GM12878 (cell line): Measurements from ENCODE around the gene LSAMP. TPM values are rescaled to one million over a fixed set of nuclear protein-coding genes. Genes with fewer than 3 reads are reported as not detected.

Source experiments
- ATAC-seq: fragments of 200-7000 bp; cut with Tn5 transposase; 3 replicates; pipeline ENCODE4 v1.9.1; 2020; ENCODE audit warnings: mild to moderate bottlenecking, moderate library complexity
- BruUV-seq: library from RNA; stranded (reverse); fragments of 400-500 nt; replicated peaks from 2 replicates; lab custom pipeline; 2021; lab: Mats Ljungman, UMichigan
- CTCF ChIA-PET: fragments of 300-600 bp; sonication (Branson Sonifier 250); formaldehyde crosslinking; extraction: SDS; loops from one replicate; lab custom pipeline; 2021; ENCODE audit warnings: inconsistent platforms; lab: Yijun Ruan, JAX
- POLR2A ChIA-PET: fragments of 350-600 bp; formaldehyde crosslinking; extraction: SDS; loops from one replicate; lab custom pipeline; 2021; ENCODE audit warnings: inconsistent platforms; lab: Charles Lee
- RAD21 ChIA-PET: fragments of 300-600 bp; sonication (Branson Sonifier 250); formaldehyde crosslinking; loops from one replicate; lab custom pipeline; 2023; ENCODE audit warnings: antibody characterized with exemption; ENCODE audit not compliant: unreplicated experiment; lab: Charles Lee
- SMC1A ChIA-PET: fragments of 300-600 bp; sonication (Branson Sonifier 250); formaldehyde crosslinking; loops from one replicate; lab custom pipeline; 2023; ENCODE audit not compliant: unreplicated experiment, uncharacterized antibody; lab: Charles Lee
- DNase-seq: peaks from one replicate; pipeline ENCODE4 v3.0.0-alpha.2; 2011; ENCODE audit warnings: low read depth, low spot score
- FAIRE-seq: peaks from 3 replicates; lab custom pipeline; 2011; peaks lifted over from hg19 to GRCh38; lab: Jason Lieb, UNC
- H2AFZ ChIP-seq: 2 replicates; pipeline ENCODE4 v1.6.0; 2011; ENCODE audit warnings: low read depth, low read length, control low read depth; ENCODE audit not compliant: control insufficient read depth
- H3K27ac ChIP-seq: 2 replicates; pipeline ENCODE4 v1.5.1; 2011; ENCODE audit warnings: control low read depth; ENCODE audit not compliant: control insufficient read depth, insufficient read depth
- H3K27me3 ChIP-seq, 2 experiments: replicated peaks in 1 of 2; 2 replicates each; pipeline versions ENCODE4 v1.6.0 to v1.6.1; 2011; ENCODE audit warnings: low read length in 1 of 2; ENCODE audit not compliant: control insufficient read depth in 2 of 2, insufficient read depth in 2 of 2
- H3K36me3 ChIP-seq, 2 experiments: 2 replicates each; pipeline ENCODE4 v1.5.1; 2011; ENCODE audit warnings: low read length in 1 of 2; ENCODE audit not compliant: control insufficient read depth in 2 of 2, insufficient read depth in 2 of 2
- H3K4me1 ChIP-seq: 2 replicates; pipeline ENCODE4 v1.6.1; 2011; ENCODE audit warnings: mild to moderate bottlenecking, low read length, moderate library complexity, mixed read lengths; ENCODE audit not compliant: control insufficient read depth, insufficient read depth
- H3K4me2 ChIP-seq: 2 replicates; pipeline ENCODE4 v1.6.0; 2011; ENCODE audit warnings: control low read depth; ENCODE audit not compliant: control insufficient read depth, insufficient read depth
- H3K4me3 ChIP-seq: fragments of 200-600 bp; sonication (generic); 2 replicates; pipeline ENCODE4 v1.5.1; 2016
- H3K79me2 ChIP-seq: 2 replicates; pipeline ENCODE4 v1.6.0; 2011; ENCODE audit warnings: low read length; ENCODE audit not compliant: control insufficient read depth, insufficient read depth
- H3K9ac ChIP-seq: 2 replicates; pipeline ENCODE4 v1.8.0; 2011; ENCODE audit warnings: low read length, control low read depth, mixed read lengths; ENCODE audit not compliant: control insufficient read depth, insufficient read depth
- H3K9me3 ChIP-seq: replicated peaks from 3 replicates; pipeline ENCODE4 v1.5.1; 2011; ENCODE audit warnings: mild to moderate bottlenecking, low read length; ENCODE audit not compliant: control insufficient read depth, insufficient read depth
- H4K20me1 ChIP-seq: 2 replicates; pipeline ENCODE4 v1.6.0; 2011; ENCODE audit not compliant: control insufficient read depth, insufficient read depth
- CBX5 ChIP-seq: sonication (generic); IDR thresholded peaks from 2 replicates; pipeline ENCODE4 v1.6.1; 2016; ENCODE audit warnings: low read depth, moderate library complexity, mild to moderate bottlenecking, inconsistent platforms
- ETV6 ChIP-seq, 2 experiments: fragments of 450-650 bp in 1 of 2; IDR thresholded peaks in 1 of 2; conservative IDR thresholded peaks in 1 of 2; 2 replicates each; pipeline ENCODE4 v1.6.1; 2014; ENCODE audit warnings: antibody characterized with exemption in 1 of 2, borderline replicate concordance in 1 of 2, low read depth in 1 of 2, mild to moderate bottlenecking in 1 of 2, moderate library complexity in 1 of 2
- IRF4 ChIP-seq: IDR thresholded peaks from 2 replicates; pipeline ENCODE4 v1.6.1; 2011; ENCODE audit warnings: low read depth, low read length
- LARP7 ChIP-seq: fragments of 450-650 bp; IDR thresholded peaks from 2 replicates; pipeline ENCODE4 v1.6.1; 2017; ENCODE audit warnings: mild to moderate bottlenecking
- MTA2 ChIP-seq: fragments of 450-650 bp; IDR thresholded peaks from 2 replicates; pipeline ENCODE4 v1.6.1; 2016; ENCODE audit warnings: low read depth, mild to moderate bottlenecking, moderate library complexity
- RELA ChIP-seq: fragments of 450-650 bp; IDR thresholded peaks from 2 replicates; pipeline ENCODE4 v1.8.0; 2014; ENCODE audit warnings: borderline replicate concordance; ENCODE audit not compliant: partially characterized antibody
- RUNX3 ChIP-seq: IDR thresholded peaks from 2 replicates; pipeline ENCODE4 v1.6.1; 2012; ENCODE audit warnings: low read length, inconsistent platforms
- SIN3A ChIP-seq: IDR thresholded peaks from 2 replicates; pipeline ENCODE4 v1.6.1; 2012; ENCODE audit warnings: low read depth, low read length, improper control_type of control experiment
- ZNF207 ChIP-seq: fragments of 450-650 bp; IDR thresholded peaks from 2 replicates; pipeline ENCODE4 v1.6.1; 2014; ENCODE audit warnings: antibody characterized with exemption, mild to moderate bottlenecking, borderline replicate concordance
- in situ Hi-C: fragments of 300-500 bp; cut with MboI; formaldehyde crosslinking; loops from 9 replicates; pipeline ENCODE4 v1.14.3; 2018; ENCODE audit warnings: mixed read lengths
- intact Hi-C: fragments of 100-400 bp; cut with micrococcal nuclease; formaldehyde crosslinking; loops from one replicate; pipeline ENCODE4 v1.14.2; 2022; ENCODE audit not compliant: unreplicated experiment
- polyA plus RNA-seq, 11 experiments: library from polyadenylated mRNA; depleted of rRNA in 4 of 11; unstranded in 6 of 11; stranded (reverse) in 5 of 11; fragments of >200 nt; fragmentation: Nextera tagmentation in 4 of 11; fragmentation: Illumina TruSeq in 1 of 11; extraction: Ambion mirVana in 4 of 11; extraction: Trizol in 1 of 11; gene quantifications; 1 replicate in 1 of 11; 2 replicates in 10 of 11; pipeline versions ENCODE4 v1.2.1 to v1.2.3, GENCODE V29; 2011 to 2016; ENCODE audit warnings: inconsistent platforms in 2 of 11, missing spikeins in 2 of 11, low read depth in 1 of 11
- total RNA-seq, 4 experiments: library from RNA; depleted of rRNA in 3 of 4; stranded (reverse); fragments of >200 nt in 3 of 4; fragmentation: Illumina TruSeq in 1 of 4; extraction: Trizol in 1 of 4; gene quantifications; 2 replicates each; pipeline versions ENCODE4 v1.2.1 to v1.2.3, GENCODE V29; 2013 to 2021
- TF ChIP-seq, protein P1 (sequence below): fragments of 450-650 bp; formaldehyde crosslinking; IDR thresholded peaks from 2 replicates; pipeline ENCODE4 v1.4.0; 2020; ENCODE audit warnings: mild to moderate bottlenecking, moderate library complexity
- TF ChIP-seq, protein P2 (sequence below): IDR thresholded peaks from 2 replicates; pipeline ENCODE4 v1.6.1; 2012; ENCODE audit warnings: mild to moderate bottlenecking, low read depth, low read length

Gene LSAMP
- total and polyA plus RNA-seq, 10 of the 15 experiments (the other 5 are each of a cell fraction or from before 2014, with no cell fraction given) = 2.0 to 12.7 (median 6.5) TPM

DNA sequence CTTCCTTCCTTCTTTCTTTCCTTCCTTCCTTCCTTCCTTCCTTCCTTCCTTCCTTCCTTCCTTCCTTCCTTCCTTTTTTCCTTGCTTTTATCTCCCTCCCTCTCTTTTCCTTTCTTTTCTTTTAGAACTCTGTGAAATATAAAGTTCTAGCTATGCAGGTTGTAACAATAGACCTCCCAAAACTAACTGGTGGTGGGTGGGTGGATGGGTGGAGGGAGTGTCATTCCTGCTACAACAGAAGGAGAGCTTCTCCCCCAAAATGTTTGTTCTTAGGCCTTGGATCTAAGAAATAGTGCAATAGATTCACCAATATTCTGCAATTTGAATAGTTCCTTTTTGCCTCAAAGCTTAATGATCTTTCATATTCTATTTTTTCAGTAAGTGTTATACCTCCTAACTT is 606.0 kb downstream of the LSAMP start:
- Histone ChIP-seq H3K4me2 (no peak overlapping the region), H2AFZ (no peak overlapping the region), H3K9me3 (no peaks in the 10 kb centered on the region), H3K27me3 (no peaks in the 10 kb centered on the region), H3K27ac (no peak overlapping the region), H3K4me3 (no peak overlapping the region), H3K9ac (no peak overlapping the region), H3K36me3 (no peaks in the 10 kb centered on the region), H3K79me2 (no peaks in the 10 kb centered on the region), H3K4me1 (no peaks in the 10 kb centered on the region), H4K20me1 (no peaks in the 10 kb centered on the region)
- in situ Hi-C loops (no loop called here), intact Hi-C loops (no loop called here)
- POLR2A ChIA-PET = no interaction called here
- no TSS peak for BruUV-seq
- no peak for DNase-seq
- CTCF ChIA-PET = interaction anchor here (0.5 to 2.2 kb wide), 3 partner anchors 9 to 1535 kb away, joined by 3 to 7 read pairs (median 3); no protein-coding TSS in a partner anchor
- TF ChIP-seq LARP7 (no peak), MTA2 (no peak), RELA (no peak), ETV6 (conservative IDR thresholded peaks at IDR 0.05 in 1 of 2, IDR thresholded peaks at IDR 0.05 in 1 of 2; ENCODE audit: borderline replicate concordance in 1 of 2, low read depth in 1 of 2) (no peak), CBX5 (no peak), IRF4 (no peak), SIN3A (no peak), RUNX3 (no peak), ZNF207 (no peak)
- TF ChIP-seq, protein P1, sequence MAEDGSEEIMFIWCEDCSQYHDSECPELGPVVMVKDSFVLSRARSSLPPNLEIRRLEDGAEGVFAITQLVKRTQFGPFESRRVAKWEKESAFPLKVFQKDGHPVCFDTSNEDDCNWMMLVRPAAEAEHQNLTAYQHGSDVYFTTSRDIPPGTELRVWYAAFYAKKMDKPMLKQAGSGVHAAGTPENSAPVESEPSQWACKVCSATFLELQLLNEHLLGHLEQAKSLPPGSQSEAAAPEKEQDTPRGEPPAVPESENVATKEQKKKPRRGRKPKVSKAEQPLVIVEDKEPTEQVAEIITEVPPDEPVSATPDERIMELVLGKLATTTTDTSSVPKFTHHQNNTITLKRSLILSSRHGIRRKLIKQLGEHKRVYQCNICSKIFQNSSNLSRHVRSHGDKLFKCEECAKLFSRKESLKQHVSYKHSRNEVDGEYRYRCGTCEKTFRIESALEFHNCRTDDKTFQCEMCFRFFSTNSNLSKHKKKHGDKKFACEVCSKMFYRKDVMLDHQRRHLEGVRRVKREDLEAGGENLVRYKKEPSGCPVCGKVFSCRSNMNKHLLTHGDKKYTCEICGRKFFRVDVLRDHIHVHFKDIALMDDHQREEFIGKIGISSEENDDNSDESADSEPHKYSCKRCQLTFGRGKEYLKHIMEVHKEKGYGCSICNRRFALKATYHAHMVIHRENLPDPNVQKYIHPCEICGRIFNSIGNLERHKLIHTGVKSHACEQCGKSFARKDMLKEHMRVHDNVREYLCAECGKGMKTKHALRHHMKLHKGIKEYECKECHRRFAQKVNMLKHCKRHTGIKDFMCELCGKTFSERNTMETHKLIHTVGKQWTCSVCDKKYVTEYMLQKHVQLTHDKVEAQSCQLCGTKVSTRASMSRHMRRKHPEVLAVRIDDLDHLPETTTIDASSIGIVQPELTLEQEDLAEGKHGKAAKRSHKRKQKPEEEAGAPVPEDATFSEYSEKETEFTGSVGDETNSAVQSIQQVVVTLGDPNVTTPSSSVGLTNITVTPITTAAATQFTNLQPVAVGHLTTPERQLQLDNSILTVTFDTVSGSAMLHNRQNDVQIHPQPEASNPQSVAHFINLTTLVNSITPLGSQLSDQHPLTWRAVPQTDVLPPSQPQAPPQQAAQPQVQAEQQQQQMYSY (CRISPR knock-in tag) = no peak
- TF ChIP-seq, protein P2, sequence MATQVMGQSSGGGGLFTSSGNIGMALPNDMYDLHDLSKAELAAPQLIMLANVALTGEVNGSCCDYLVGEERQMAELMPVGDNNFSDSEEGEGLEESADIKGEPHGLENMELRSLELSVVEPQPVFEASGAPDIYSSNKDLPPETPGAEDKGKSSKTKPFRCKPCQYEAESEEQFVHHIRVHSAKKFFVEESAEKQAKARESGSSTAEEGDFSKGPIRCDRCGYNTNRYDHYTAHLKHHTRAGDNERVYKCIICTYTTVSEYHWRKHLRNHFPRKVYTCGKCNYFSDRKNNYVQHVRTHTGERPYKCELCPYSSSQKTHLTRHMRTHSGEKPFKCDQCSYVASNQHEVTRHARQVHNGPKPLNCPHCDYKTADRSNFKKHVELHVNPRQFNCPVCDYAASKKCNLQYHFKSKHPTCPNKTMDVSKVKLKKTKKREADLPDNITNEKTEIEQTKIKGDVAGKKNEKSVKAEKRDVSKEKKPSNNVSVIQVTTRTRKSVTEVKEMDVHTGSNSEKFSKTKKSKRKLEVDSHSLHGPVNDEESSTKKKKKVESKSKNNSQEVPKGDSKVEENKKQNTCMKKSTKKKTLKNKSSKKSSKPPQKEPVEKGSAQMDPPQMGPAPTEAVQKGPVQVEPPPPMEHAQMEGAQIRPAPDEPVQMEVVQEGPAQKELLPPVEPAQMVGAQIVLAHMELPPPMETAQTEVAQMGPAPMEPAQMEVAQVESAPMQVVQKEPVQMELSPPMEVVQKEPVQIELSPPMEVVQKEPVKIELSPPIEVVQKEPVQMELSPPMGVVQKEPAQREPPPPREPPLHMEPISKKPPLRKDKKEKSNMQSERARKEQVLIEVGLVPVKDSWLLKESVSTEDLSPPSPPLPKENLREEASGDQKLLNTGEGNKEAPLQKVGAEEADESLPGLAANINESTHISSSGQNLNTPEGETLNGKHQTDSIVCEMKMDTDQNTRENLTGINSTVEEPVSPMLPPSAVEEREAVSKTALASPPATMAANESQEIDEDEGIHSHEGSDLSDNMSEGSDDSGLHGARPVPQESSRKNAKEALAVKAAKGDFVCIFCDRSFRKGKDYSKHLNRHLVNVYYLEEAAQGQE = no peak
- no peak for ATAC-seq
- FAIRE-seq = no peak
- RAD21 ChIA-PET = no interaction called here
- SMC1A ChIA-PET = no interaction called here
